ENCODE data around the gene MAML2.

The MAML2 gene

GRCh38 chr11:96113193-96113681, 229.8 kb downstream of the MAML2 start:
- DNase-seq: no peak

DNA sequence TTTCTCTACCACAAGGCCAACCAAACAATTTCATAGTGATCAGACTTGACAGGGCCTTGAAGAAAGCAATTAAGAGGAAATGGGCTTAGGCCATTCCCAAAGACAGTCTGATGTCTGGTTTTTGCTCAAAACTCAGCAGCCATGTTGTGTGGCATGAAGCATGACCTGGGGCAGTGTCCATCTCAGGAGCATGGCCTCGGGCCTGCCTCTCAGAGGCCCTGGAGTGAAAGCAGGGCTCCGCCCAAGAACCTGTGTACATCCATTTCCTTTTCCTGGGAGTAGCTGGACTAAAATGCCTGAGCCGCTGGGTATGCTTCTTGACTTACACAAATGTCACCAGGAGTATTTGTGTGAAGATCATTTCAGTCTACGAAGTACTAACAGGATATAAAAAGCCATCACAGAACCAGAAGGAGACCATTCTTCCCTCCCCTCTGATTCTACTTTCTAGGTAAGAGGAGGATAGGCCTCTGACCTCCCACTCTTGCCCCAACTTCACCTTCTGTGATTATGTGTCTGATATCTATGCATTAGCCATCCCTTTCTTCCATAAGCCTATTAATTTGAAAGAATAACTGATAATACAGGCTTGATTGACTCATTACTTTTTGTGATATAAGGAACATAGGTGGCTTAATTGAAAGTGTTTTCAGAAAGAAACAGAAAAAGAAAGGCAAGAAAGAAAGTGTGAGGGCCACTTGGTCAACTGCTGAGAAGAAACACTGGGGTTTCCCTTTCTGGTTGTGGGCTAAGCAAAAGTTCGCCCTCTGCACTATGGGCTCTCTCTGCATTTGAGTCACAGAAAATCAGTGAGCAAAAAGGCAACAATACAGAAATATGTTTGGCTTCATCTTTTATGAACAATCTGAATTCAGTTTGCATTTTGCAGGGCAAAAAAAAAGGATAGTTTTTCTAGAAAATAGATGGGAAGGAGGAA, 230.5 kb downstream of the MAML2 start:
- no peak for DNase-seq

GRCh38 chr11:96111308-96111707, 231.7 kb downstream of the MAML2 start:
- DNase-seq: no peak

GRCh38 chr11:96110302-96110701, 232.7 kb downstream of the MAML2 start:
- DNase-seq: no peak

- DNase-seq: no peak
These were observed 233.5 kb downstream of the MAML2 start for GRCh38 chr11:96109331-96110030.

DNA sequence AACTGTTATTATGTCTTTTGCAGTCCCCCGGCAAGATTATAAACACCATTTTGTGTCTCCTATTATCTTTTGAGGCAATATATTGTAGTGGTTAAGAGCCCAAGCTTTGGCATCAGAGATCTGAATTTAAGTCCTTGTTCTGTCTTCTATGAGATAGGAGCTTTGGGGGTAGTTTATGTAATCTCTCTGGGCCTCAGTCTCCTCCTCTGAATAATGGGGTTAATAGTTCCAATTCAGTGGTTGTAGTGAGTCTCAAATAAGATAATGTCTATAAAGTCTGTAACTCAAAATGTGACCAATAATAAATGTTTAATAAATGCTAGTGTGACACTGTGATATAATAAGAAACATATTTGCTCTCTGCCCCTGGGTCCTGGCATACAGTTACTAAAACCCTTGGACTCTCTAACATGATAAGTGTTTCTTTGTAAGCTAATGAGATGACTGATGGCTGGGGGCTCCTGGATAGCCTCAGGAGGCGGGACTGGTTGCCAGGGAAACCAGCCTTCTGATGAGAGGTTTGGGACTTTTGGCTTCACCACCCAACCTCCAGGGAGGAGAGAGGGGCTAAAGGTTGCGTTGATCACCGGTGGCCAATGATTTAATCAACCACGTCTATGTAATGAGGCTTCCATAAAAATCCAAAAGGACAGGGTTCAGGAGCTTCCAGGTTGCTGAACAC, 235.7 kb downstream of the MAML2 start:
- DNase-seq: no peak

DNA sequence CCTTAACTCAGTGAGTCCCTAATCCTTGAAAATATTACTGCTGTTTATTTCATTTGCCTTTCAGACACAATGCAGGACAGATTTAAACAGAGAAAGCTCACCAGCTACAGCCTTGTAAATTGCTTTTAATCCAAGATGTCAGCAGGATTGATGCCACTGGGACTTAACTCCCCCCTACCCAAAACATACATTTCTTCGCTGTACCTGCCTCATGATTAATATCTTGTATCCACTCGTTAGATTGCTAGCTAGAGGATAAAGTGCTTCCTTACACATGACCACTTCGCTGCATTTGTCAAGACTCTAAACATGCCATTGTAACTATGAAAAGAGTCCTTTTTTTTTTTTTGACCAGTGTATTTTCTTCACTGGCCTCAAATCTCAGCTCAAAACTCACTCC, 236.3 kb downstream of the MAML2 start:
- no peak for DNase-seq

- no peak for DNase-seq
These were observed 237.1 kb downstream of the MAML2 start for GRCh38 chr11:96105944-96106343.

- no peak for DNase-seq
These were observed 237.6 kb downstream of the MAML2 start for GRCh38 chr11:96105197-96105895.

DNA sequence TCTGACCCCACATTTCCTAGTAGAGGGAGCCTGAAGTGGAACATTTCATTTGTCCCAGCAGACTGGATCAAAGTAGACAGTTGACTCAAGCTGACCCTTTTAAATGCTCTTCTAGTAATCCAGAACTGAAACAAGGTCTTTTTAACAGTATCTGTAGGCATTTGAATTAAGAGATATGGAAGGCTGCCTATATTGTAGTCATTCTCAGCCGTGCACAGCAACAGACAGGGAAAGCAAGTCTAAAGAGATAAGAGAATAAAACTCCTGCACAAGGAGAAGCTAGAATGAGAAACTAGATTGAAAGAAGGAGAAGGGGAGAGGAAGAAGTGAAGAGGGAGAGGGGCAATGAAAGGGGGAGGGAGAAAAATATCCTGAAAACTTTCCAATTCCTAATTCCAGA, 238.5 kb downstream of the MAML2 start:
- DNase-seq: no peak

- DNase-seq: no peak
These were observed 239.3 kb downstream of the MAML2 start for GRCh38 chr11:96103721-96104120.

GRCh38 chr11:96103102-96103501, 239.9 kb downstream of the MAML2 start:
- no peak for DNase-seq

DNA sequence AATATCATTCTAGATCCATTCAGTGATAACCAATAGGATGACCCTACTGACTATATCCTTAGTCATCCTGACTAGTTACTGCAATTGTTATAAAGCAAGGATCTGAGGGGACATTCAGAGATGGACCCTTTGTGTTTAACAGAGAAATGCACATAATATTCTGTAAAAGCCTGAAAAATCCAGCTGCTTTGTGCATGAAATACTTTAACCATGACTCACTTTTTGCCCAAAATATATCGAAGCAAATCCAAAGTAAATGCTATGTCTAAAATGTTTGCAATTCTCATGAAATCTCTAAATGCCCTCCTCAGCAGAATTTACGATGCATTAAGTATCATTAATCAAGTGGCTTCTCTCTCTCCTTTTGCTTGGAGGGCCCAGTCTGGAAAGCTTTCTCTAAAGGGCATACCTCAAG, 240.3 kb downstream of the MAML2 start:
- DNase-seq: no peak

GRCh38 chr11:96101146-96101545, 241.8 kb downstream of the MAML2 start:
- DNase-seq: no peak

GRCh38 chr11:96098511-96099241, 244.3 kb downstream of the MAML2 start:
- no peak for DNase-seq

- DNase-seq: no peak
These were observed 245.1 kb downstream of the MAML2 start for GRCh38 chr11:96097844-96098421.

DNA sequence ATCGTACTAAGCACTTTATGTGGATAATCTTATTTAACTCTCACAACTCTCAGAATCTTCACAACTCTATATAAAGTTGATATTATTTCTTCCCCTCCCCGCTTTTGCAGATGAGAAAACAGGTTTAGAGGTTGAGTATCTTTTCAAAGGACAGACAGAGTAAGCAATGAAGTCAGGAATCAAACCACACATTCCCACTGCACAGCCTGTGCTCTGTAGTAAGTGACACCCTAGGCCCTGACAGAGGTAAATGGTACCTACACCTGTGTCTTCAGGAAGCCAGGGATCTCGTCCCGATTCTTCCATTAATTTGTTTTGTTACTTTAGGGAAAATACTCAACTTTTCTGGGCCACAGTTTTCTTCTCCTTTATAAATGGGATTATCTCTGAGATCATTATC, 246.6 kb downstream of the MAML2 start:
- no peak for DNase-seq

GRCh38 chr11:96095884-96096303, 247.1 kb downstream of the MAML2 start:
- DNase-seq: no peak

- DNase-seq: no peak
These were observed 248.8 kb downstream of the MAML2 start for GRCh38 chr11:96094156-96094555.

GRCh38 chr11:96092511-96092910, 250.5 kb downstream of the MAML2 start:
- DNase-seq: no peak

- no peak for DNase-seq
These were observed 251.5 kb downstream of the MAML2 start for GRCh38 chr11:96091476-96091875.

GRCh38 chr11:96090711-96091110, 252.3 kb downstream of the MAML2 start:
- DNase-seq: no peak

Measured in 8988T (cell line).